ENCODE data around the gene KDM6B.
A peak's percentile ranks its signal among the peaks of the same experiment; 100 is the strongest.

Gene KDM6B

GRCh38 chr17:7841396-7841914, 7.4 kb downstream of the KDM6B start:
- DNase-seq = peak; percentile 12 to 26

- DNase-seq = peak; percentile 44 to 48
Measured at GRCh38 chr17:7841915-7842379, 7.9 kb downstream of the KDM6B start.

- peak; percentile 50 to 63 for DNase-seq
Measured at GRCh38 chr17:7842380-7843256, 8.6 kb downstream of the KDM6B start.

- DNase-seq = no peak
Measured at GRCh38 chr17:7843257-7843535, 9.2 kb downstream of the KDM6B start.

DNA sequence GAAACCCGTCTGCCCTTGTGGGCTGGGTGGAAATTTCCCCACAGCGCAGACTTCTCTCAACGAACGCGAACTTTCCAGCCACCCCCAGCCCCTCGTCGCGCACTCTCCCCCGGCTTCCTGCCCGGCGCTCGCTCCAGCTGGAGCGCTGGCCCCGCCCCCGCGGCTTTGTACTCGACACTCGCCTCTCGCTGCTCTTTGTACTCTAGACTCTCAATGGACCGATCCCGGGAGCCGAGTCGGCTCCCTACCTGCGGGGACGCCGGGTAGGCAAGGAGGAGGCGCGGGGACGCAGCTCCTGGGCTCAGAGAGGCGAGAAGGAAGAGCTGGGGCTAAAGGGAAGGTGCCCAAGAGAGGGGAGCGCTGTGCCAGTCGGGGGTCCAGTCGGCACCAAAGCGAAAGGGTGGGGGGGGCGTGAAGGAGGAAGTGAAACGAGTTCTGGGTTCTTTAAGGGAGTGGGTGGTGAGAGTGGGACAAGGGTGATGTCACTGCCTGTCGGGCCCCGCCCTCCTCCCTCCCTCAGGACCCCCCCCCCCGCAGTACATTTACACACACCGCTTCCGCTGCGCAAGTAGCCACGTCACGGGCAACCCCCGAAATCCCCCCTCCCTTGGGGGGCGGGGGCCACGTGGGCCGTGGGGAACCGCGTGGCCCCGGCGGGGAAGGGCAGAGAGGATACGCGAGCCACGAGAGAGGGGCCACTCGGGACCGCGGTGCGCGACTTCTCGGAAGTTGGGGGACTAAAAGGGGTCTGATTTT, 9.7 kb downstream of the KDM6B start:
- peak; percentile 36 to 38 for DNase-seq

- DNase-seq = peak; percentile 65 to 72
Measured at GRCh38 chr17:7844292-7845154, 10.5 kb downstream of the KDM6B start.

GRCh38 chr17:7845359-7846062, 11.5 kb downstream of the KDM6B start:
- DNase-seq = no peak

- DNase-seq = no peak
Measured at GRCh38 chr17:7846063-7846735, 12.2 kb downstream of the KDM6B start.

DNA sequence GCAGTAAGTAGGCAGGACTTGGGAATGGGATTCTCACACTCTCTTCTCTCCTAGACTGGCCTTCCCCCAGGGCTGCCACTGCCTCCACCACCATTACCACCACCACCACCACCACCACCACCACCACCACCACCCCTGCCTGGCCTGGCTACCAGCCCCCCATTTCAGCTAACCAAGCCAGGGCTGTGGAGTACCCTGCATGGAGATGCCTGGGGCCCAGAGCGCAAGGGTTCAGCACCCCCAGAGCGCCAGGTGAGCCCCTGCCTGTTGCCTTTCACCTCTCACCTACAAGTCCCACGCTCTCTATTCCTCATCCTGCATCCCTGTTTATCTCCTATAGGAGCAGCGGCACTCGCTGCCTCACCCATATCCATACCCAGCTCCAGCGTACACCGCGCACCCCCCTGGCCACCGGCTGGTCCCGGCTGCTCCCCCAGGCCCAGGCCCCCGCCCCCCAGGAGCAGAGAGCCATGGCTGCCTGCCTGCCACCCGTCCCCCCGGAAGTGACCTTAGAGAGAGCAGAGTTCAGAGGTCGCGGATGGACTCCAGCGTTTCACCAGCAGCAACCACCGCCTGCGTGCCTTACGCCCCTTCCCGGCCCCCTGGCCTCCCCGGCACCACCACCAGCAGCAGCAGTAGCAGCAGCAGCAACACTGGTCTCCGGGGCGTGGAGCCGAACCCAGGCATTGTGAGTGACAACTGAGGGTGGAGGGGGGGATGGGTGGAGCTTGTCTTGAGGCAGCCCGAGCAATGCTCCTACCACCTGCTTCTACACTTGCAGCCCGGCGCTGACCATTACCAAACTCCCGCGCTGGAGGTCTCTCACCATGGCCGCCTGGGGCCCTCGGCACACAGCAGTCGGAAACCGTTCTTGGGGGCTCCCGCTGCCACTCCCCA, 13.0 kb downstream of the KDM6B start:
- no peak for DNase-seq

- no peak for DNase-seq
Measured at GRCh38 chr17:7848131-7848579, 14.1 kb downstream of the KDM6B start.

DNA sequence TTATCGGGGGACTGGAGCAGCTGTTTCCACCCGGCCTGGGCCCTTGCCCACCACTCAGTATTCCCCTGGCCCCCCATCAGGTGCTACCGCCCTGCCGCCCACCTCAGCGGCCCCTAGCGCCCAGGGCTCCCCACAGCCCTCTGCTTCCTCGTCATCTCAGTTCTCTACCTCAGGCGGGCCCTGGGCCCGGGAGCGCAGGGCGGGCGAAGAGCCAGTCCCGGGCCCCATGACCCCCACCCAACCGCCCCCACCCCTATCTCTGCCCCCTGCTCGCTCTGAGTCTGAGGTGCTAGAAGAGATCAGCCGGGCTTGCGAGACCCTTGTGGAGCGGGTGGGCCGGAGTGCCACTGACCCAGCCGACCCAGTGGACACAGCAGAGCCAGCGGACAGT, 14.7 kb downstream of the KDM6B start:
- no peak for DNase-seq

DNA sequence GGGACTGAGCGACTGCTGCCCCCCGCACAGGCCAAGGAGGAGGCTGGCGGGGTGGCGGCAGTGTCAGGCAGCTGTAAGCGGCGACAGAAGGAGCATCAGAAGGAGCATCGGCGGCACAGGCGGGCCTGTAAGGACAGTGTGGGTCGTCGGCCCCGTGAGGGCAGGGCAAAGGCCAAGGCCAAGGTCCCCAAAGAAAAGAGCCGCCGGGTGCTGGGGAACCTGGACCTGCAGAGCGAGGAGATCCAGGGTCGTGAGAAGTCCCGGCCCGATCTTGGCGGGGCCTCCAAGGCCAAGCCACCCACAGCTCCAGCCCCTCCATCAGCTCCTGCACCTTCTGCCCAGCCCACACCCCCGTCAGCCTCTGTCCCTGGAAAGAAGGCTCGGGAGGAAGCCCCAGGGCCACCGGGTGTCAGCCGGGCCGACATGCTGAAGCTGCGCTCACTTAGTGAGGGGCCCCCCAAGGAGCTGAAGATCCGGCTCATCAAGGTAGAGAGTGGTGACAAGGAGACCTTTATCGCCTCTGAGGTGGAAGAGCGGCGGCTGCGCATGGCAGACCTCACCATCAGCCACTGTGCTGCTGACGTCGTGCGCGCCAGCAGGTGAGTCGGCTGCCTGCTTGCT, 15.2 kb downstream of the KDM6B start:
- DNase-seq = no peak

- DNase-seq = no peak
Measured at GRCh38 chr17:7849751-7850504, 15.9 kb downstream of the KDM6B start.

GRCh38 chr17:7850701-7851437, 16.9 kb downstream of the KDM6B start:
- no peak for DNase-seq

DNA sequence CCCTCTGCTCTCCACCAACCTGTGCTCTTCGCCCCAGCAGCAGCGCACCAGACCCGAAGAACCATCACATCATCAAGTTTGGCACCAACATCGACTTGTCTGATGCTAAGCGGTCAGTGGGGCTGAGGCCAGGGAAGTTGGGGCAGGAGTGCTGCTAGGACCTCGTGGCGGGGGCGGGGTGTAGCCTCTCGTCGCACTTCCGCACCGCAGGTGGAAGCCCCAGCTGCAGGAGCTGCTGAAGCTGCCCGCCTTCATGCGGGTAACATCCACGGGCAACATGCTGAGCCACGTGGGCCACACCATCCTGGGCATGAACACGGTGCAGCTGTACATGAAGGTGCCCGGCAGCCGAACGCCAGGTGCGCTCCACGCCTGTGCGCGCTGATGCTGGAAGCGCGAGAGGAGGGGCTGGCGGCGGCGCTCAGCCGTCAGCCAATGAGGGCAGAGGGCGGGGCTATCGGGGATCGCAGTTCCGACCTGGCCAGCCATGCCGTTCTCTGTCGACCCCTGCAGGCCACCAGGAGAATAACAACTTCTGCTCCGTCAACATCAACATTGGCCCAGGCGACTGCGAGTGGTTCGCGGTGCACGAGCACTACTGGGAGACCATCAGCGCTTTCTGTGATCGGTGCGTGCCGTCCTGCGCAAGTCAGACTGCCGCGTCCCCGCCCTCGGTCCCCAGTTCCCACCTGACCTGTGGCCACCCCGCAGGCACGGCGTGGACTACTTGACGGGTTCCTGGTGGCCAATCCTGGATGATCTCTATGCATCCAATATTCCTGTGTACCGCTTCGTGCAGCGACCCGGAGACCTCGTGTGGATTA, 17.6 kb downstream of the KDM6B start:
- peak; percentile 60 to 70 for DNase-seq

- DNase-seq = no peak
Measured at GRCh38 chr17:7852262-7852670, 18.2 kb downstream of the KDM6B start.

DNA sequence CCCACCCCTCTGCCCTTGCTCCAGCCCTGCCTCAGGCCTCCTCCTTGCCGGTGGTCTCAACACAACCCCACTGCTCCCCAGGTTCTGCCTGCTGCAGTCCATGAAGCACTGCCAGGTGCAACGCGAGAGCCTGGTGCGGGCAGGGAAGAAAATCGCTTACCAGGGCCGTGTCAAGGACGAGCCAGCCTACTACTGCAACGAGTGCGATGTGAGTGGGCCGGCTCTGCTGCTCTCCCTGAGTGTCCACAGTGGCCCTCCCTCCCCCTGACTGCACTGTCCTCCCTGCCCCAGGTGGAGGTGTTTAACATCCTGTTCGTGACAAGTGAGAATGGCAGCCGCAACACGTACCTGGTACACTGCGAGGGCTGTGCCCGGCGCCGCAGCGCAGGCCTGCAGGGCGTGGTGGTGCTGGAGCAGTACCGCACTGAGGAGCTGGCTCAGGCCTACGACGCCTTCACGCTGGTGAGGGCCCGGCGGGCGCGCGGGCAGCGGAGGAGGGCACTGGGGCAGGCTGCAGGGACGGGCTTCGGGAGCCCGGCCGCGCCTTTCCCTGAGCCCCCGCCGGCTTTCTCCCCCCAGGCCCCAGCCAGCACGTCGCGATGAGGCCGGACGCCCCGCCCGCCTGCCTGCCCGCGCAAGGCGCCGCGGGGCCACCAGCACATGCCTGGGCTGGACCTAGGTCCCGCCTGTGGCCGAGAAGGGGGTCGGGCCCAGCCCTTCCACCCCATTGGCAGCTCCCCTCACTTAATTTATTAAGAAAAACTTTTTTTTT, 19.1 kb downstream of the KDM6B start:
- no peak for DNase-seq
